ENCODE results near the gene UNC5A.

DNA sequence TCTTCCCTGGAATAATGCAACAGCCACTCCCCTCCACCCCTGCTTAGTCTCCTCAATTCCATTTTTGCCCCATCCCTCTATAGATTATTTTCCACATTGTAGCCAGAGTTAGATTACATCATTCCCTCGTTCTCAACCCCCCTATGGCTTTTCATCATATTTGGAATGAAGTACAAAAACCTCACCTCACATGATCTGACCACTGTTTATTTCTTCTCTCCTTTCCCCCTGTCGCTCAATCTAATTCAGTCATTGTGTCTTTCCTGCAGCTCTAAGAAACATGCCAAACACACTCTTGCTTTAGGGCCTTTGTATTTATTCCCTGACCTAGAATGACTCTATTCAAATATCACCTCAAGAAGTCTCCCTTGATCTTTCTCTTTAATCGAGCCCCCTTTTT lies 111.4 kb downstream of the UNC5A start:
- no peak for TF ChIP-seq RAD21 (IDR thresholded peaks at IDR 0.05 in 1 of 2, conservative IDR thresholded peaks at IDR 0.05 in 1 of 2; ENCODE audit: low read depth in 2 of 2, low read length in 2 of 2)
- TF ChIP-seq POLR2AphosphoS5 (IDR thresholded peaks at IDR 0.05; ENCODE audit: low read depth, low read length) = no peak
- no peak for TF ChIP-seq TAF7 (optimal IDR thresholded peaks at IDR 0.05; ENCODE audit: borderline replicate concordance, low read depth, low read length)
- TF ChIP-seq, protein P1, sequence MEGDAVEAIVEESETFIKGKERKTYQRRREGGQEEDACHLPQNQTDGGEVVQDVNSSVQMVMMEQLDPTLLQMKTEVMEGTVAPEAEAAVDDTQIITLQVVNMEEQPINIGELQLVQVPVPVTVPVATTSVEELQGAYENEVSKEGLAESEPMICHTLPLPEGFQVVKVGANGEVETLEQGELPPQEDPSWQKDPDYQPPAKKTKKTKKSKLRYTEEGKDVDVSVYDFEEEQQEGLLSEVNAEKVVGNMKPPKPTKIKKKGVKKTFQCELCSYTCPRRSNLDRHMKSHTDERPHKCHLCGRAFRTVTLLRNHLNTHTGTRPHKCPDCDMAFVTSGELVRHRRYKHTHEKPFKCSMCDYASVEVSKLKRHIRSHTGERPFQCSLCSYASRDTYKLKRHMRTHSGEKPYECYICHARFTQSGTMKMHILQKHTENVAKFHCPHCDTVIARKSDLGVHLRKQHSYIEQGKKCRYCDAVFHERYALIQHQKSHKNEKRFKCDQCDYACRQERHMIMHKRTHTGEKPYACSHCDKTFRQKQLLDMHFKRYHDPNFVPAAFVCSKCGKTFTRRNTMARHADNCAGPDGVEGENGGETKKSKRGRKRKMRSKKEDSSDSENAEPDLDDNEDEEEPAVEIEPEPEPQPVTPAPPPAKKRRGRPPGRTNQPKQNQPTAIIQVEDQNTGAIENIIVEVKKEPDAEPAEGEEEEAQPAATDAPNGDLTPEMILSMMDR (IDR thresholded peaks at IDR 0.05; ENCODE audit: control extremely low read depth in 1 of 3, insufficient read depth in 1 of 3, low read depth in 1 of 3, low read length in 3 of 3) = no peak
- TF ChIP-seq CREB1 (IDR thresholded peaks at IDR 0.05) = no peak
- no peak for TF ChIP-seq KDM5A (IDR thresholded peaks at IDR 0.05; ENCODE audit: low read length)
- TF ChIP-seq, protein P2, sequence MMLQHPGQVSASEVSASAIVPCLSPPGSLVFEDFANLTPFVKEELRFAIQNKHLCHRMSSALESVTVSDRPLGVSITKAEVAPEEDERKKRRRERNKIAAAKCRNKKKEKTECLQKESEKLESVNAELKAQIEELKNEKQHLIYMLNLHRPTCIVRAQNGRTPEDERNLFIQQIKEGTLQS (IDR thresholded peaks at IDR 0.05; ENCODE audit: insufficient read depth, low read depth, low read length) = no peak
- TF ChIP-seq JUND (IDR thresholded peaks at IDR 0.05; ENCODE audit: low read length) = no peak
- no peak for TF ChIP-seq YY1 (IDR thresholded peaks at IDR 0.05; ENCODE audit: low read depth, low read length)
- TF ChIP-seq SP1 (IDR thresholded peaks at IDR 0.05; ENCODE audit: low read depth, low read length) = no peak

Data from H1 (cell line).